GM21390 (cell line): ENCODE measurements around the gene RELN.

Experiments used
- ATAC-seq: cut with Tn5 transposase; IDR thresholded peaks from one replicate; pipeline ENCODE4 v1.9.1; 2021; ENCODE audit not compliant: unreplicated experiment

The RELN gene

DNA sequence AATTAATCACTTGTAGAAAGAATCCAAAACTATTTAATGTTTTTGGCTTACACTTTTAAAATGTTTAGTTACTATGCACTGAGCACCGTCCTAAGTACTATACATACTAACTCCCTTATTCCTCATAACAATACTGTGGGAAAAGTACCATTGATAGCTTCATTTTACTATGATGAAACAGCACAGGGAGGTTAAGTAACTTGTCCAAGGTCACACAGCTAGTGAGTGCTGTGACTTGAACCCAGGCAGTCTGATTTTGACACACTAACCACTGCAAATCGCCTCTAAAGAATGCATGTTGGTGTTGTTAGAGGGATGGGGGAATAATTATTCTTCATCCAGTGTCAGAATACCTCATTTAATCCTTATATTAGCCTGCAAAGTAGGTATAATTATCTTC lies 1.9 kb upstream of the RELN start:
- ATAC-seq = no peak

DNA sequence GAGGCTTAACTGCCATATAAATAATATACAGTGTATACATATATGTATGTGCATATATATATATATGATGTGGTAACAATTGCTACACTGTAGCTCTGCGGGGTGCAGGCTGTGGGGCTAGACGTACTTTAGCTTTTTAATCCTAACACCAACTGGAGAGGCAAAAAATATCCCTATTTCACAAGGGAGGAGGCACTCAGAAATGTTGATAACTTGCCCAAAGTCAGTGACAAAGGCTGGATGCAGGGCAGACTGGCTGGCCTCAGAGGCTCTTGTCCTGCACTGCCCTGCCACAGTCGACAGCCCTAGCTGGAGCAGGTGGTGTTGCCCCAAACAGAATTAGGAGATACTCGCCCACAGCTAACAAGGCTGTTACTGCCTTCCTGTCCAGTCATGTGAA lies 1.5 kb upstream of the RELN start:
- no peak for ATAC-seq

DNA sequence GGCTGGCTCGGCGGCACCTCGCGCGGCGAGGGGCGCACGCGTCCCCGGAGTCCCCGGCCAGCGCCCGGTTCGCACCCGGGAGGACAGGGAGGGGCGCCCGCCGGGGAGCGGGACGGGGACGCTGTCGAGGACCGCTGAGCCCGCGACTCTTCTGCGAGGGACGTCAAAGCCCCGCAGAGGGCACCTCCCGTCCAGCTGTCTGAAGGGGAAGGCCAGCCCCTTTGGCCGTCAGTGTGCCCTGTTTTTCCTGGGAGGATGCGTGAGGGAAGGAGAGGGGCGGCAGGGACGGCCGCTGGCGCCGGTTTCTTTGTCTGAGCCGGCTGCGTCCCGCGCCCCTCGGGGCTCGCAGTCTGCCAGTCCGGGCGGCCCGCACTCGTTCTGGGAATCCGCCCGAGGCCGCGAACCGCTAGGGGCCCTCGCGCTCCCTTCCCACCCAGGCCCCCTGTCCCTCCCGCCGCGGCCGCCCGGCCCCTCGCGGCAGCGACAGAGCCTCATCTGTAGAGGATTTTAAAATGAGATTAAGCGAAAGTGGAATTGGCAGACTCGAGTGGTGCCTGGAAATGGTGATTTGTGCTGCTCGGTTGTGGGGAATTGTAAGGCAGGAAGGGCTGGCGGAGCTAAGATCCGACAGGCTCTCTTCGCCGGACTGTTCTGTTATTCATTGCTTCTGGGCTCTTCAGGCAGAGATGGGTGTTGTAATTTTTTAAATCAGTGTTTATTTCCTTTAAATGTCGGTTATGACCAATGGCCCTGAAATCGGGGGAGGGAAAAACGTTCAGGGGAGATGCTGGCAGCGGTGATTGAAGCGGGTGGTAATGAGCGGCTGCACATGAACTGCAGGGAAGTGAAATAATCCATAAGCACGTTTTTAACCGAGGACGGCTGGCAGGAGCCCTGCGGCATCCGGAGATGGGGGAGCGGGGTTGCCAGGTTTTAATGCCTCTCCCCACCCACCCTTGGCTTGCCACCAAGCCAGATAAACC lies 618 bp upstream of the RELN start:
- ATAC-seq = no peak

DNA sequence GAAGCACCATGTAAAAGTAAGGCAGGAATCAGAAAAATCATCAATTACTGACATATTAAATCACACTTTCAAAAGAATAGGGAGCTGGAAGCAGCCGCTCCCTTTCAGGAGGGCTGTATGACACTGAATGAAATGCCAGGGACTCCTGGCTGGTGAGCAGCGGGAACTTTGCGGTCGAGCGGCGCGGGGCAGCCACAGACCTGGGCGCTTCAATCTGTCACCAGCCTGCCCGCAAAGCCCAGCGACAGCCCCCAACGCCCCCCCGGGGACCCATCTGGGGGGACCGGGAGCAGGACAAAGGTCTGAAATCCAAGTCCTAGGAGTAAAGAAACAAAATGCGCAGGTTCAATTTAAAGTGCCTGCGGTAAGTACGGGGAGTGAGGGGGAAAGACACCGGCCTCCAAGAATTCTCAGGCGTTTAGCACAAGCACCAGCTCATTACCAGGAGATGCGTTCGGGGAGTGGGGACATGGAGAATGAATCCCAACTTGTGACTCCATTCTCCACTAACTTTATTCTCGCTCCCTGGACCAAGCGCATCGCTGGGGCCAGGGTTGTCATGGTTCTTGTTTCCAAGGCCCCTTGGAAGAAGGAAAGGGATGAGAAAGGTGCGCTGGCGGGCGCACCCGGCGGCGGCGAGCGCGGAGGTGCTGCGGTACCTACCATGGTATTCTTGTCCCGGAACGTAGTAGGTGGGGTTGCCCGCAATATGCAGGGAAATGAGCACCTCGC lies 824 bp downstream of the RELN start:
- no peak for ATAC-seq

DNA sequence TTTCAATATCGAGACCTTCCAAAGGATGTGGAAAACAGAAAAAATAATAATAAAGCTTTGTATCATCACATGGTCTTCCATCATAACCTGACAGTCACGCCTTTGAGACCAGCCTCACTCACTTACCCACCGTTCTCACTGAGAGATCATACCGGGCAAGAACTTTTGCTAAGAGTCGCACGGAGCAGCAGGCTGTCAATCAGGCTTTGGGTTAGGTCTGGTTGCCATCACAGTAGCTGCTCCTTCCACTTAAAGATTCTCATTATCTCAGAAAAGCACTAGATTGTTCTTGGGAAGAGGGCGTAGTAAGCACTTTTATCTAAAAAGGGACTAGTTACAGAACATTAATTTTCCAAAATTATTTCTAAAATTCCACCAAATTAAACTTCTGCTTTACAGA lies 2.0 kb downstream of the RELN start:
- no peak for ATAC-seq

DNA sequence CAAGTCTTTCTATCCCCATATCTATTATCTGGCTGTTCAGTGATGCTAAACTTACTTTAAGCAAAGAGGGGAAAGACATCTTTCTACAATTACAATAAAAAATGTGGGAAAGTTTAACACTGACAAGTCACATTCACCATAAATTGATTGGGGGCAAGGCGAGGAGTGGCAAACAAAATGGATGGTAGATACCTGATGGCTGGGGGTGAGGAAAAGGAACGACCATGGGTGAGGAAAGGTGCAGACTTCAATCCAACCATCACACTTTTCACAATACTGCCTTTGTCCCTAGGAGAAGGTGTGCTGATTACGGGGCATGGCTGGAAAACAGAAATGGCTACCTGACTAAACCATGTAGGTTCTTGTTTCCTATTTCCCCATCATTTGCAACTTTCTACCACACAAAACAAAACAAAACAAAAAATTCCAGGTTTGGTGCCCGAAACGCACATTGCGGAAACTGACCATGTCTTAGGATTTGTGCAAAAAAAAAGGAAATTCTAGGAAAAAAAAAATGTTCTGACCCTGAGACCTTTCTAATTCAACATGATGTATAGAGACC lies 3.8 kb downstream of the RELN start:
- no peak for ATAC-seq

DNA sequence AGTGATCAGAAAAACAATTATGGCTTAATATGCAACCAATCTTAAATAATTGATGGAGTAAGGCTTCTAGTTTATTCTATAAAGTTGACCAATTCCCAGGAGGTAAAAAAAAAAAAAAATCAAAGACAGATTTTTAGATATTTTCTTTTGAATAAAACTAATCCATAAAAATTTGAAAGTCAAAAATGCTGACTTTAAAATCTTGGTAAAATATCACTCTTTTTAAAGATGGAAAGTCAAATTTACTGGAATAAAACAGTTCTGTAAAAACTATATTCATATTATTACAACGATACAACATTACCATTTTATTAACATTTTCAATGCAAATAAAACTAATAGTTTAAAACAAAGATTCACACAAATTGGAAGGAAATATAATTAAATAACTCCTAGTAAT lies 5.4 kb downstream of the RELN start:
- ATAC-seq = no peak

DNA sequence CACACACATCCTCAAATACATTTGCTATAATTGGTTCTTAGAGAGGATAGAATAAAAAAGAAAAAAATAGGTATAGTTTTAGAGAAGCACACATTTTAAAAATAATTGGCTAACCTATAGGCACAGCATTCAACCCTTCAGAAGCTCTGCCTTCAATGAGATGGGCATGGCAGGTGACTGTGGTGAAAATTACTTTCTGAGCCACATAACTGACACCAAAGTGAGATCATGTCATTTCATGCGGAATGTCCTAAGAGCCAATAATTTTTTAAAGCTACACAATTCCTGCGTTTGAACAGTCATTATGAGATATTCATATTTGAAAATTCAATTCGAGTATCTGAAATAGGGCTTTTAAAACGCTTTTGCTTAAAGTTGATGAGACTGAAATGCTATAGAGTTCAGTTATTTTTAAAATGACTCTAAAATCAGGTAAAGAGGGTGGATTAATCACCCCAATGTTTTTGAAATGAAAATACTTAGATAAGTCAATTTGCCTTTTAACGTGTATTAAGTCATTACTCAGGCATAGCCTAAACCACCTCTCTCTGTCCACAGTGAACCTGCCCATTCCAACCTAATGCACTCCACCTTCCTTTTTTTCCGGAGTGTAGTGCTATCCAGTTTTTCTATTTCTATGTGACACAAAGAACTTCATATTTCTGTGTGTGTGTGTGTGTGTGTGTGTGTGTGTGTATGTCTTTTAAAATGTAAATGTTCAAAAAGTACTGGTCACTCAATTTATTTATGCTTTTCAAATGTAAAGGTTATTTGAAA lies 6.1 kb downstream of the RELN start:
- ATAC-seq = no peak

DNA sequence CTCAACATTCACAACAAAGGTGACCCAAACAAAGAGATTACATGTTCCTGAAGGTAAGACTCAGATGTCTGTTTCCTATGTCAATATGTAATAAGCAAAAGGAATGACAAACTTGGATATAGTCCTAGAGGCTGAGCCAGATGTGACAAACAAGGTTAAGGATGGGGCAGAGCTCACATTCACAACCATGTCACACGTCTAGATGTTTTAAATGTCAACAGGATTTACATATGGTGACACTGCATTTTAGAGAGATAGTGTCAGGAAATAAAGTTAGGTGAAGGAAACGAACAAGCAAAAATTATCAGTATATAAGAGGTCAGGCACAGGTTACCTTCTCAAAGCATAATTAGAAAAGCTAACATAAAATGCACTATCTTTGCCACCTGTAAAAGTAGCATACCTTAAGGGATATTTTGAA lies 8.4 kb downstream of the RELN start:
- no peak for ATAC-seq

DNA sequence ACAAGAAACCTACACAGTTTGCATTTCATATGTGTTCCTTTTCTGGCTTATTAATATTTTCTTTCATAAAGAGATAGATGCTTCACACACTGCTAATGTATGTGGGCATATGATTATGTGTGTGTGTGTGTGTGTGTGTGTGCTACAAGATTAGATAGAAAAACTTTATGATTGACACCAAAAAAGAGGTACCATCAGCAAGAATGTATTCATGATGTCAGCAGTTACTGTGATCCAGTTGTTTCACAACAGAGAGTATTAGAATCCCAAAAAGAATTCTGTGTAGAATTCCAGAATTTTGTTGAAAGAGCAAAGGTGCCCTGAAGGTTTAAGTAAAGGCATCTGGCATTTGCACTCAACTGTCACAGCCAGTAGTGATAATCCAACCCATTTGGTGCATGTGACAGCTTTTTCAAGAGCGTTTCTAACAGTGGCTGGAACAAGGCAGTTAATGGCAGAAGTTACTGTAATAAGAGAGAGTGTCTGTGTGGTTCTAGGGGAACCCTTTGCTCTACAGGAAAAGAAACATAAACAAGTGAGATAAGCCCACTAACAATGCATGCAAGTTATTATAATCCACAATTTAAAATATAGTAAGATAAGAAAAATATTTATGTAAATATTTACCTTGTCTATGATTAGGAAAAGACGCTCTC lies 16.6 kb downstream of the RELN start:
- ATAC-seq = no peak

DNA sequence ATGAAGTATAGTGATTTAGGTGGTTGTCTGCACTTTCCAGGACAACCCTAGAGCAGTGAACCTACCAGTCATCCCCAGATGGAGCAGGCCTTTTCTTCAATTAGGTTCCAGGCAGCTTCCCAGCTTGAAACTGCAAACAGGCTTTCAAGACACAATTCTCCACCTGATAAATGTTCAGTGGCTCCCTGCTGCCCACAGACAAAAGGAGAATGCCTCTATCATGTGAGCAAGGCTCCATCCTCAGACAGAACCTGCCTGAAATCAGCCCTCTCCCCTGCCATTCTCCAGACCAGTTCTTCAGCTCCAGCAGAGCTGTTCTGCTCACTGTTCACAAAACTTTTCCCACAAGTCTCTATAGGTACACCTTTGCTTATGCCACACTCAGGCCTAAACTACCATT lies 22.1 kb downstream of the RELN start:
- ATAC-seq = no peak

DNA sequence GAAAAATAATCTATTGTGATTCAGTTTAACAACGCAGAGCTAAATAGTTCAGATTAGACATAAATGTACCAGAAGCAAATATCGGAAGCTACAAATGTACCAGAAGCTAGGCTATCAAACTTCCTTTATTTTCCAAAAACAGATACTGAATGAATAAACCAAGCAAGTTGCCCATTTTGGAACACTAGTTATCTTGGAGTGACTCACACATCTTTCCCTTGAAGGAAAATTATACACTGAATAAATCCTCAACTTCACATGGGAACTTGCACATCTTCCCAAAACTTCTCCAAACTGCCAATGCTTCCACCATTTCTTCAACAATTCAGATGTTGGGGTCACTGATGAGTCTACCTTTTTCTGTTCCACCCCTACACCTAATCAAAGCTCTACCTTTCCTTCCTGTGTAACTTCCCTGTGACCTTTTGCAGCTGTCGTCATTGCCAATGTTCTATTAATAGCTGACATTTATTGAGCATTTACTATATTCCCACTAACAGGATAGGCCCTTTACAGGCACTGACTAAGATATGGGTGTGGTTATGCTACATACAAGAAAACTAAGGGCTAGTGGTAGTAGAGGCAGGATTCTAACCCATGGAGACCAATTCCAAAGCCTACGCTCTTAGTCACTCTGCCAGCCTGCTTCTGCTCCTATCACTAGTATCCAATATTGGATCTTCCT lies 22.7 kb downstream of the RELN start:
- ATAC-seq = no peak

DNA sequence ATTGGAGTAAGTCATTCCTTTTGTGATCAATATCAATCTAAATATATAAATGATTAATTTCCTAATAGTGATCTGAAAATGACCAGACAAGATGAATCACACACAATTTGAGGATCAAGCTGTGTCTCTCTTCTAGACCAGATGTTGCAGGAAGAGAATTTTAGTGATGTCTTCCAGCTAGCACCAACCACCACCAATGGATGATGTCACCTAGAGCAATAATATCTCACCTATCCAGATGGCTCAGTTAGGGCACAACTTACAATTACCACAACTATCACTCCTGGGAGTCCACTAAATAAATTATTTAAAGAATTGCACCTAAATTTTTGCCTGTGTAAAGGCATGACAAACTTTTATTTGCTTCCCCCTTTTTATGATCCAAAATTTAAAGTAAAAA lies 25.2 kb downstream of the RELN start:
- no peak for ATAC-seq

DNA sequence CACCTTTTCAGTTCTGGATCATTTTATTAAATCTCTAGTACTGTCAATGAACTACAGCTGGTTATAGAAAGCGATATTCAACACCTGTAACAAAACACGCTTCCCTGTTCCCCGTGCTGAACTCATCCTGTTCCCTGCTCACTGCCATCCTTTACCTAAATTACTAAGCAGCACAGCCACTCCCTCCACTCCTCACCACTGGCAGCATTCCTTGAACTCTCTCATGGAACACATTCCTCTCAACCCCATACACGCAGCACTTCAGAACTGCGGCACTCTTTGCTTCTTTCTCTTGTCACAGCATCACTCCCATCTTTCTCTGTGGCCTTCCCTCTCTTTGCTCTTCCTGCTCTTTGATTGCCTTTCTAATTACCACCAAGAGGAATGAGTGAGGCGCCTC lies 27.4 kb downstream of the RELN start:
- ATAC-seq = no peak

DNA sequence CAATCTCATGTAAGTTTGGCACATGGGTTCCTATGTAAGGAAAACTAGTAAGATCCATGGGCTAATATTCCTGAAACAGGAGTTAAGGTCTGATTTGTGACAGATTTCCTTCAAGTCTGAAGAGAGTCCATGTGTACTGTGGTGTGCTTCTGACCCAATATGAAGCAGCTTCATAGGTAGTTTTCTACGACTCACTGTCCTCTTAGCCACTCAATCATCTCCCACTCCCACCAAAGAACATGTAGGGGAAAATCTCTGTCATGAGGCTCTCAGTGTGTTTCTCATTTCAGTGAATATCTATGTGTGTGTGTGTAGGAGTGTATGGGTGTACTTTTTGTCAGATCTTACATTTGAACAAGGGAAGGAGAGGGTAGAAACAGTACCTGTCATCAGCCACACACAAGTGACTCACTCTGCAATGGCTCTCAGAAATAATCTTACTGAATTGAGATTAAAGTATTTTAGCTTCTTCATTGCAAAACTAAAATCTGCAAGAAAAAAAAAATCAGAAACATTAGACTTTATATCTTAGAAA lies 31.1 kb downstream of the RELN start:
- ATAC-seq = no peak

DNA sequence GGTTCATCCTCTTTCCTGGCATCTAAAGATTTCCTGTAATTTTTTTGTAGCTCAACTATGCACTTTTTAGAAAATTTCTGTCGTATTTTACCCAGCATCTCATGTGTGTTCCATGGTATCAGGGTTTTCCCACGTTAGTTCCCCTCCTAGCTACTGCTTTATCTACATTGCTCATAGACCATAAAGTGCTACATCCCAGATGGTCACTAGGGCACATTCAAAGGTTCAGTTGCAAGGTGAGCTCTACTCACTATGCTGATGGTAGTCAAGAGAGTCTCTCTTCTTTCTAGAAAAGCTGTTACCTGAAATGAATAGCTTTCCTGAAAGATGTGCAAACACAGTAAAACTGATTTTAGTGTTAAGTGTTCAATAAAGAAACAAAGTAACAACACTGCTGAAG lies 33.5 kb downstream of the RELN start:
- ATAC-seq = no peak

DNA sequence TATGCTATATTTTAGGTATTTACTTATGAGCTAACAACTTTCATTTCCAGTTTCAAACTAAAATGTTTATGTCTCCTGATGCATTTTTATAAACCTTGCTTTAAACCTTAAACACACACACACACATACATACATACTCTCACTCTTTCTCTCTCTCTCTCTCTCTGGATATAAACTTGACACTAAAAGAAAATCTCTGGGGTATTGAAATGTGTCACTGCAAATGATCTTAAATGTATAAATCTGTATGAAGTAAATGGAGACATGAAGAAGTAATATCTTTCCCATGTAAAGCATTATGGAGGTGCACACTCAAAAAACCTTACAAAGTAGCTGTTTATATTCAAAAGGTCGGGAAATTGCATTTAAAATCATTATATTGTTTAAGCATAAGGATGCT lies 37.0 kb downstream of the RELN start:
- ATAC-seq = no peak

DNA sequence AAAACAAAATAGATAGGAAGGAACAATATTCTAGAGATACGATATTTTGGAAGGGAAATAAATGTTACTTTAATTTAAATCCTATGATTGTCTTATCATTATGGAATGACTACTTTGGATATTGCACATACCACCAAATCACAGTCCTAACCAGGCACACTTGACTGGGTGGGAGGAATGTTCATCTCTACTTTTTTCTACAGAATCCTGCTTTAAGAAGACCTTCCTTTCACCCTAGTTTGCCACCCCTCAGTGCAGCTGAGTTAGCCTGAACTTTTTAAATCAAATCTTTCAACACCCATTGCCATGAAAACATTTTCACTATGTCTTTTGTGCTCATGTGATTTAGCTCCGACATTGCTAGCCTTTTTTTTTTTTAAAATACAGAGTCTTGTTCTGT lies 38.1 kb downstream of the RELN start:
- no peak for ATAC-seq

DNA sequence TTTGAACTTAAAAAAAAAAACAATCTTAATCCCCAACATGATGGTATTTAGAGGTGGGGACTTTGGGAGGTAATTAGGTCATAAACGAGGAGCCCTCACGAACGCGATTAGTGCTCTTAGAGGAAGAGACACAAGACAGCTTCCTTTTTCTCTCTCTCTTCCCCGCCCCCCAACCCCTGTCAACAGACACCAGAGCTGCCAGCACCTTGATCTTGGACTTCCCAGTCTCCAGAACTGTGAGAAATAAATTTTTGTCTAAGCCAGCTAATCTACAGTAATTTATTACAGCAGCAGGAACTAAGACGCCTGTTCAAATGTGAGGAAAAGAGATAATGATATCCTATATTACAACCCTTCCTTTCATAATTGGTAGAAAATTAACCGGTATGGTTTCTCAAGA lies 40.1 kb downstream of the RELN start:
- no peak for ATAC-seq
